ENCODE measurements around the gene HOXB7.

- TF ChIP-seq POLR2A (IDR thresholded peaks at IDR 0.05) (no peak), CTCF (IDR thresholded peaks at IDR 0.05) (no peak)
Observed at GRCh38 chr17:48621410-48622392, 10.9 kb upstream of the HOXB7 start.
